HEK293T (cell line): ENCODE measurements around the gene WNT9B.

Source experiments
- CTCF ChIA-PET: fragments of 350-600 bp; formaldehyde crosslinking; extraction: SDS; loops from one replicate; lab custom pipeline; 2021; ENCODE audit warnings: antibody characterized with exemption, inconsistent platforms; lab: Yijun Ruan, JAX
- POLR2A ChIA-PET: fragments of 350-600 bp; formaldehyde crosslinking; extraction: SDS; loops from one replicate; lab custom pipeline; 2020; ENCODE audit warnings: antibody characterized with exemption, inconsistent platforms; lab: Yijun Ruan, JAX
- DNase-seq: peaks from one replicate; pipeline ENCODE4 v3.0.0; 2012; ENCODE audit warnings: mixed read lengths; ENCODE audit errors: extremely low spot score
- ARNT ChIP-seq: fragments of 450-650 bp; IDR thresholded peaks from 2 replicates; pipeline ENCODE4 v1.6.1; 2017; ENCODE audit warnings: mild to moderate bottlenecking
- BHLHE40 ChIP-seq: fragments of 450-650 bp; IDR thresholded peaks from 2 replicates; pipeline ENCODE4 v1.6.1; 2016; ENCODE audit warnings: mild to moderate bottlenecking, moderate library complexity, borderline replicate concordance
- CTBP1 ChIP-seq: fragments of 450-650 bp; IDR thresholded peaks from 2 replicates; pipeline ENCODE4 v1.6.1; 2016; ENCODE audit warnings: borderline replicate concordance
- ELF4 ChIP-seq: fragments of 450-650 bp; IDR thresholded peaks from 2 replicates; pipeline ENCODE4 v1.6.1; 2017; ENCODE audit warnings: antibody characterized with exemption
- FOXA1 ChIP-seq: fragments of 450-650 bp; IDR thresholded peaks from 2 replicates; pipeline ENCODE4 v1.6.1; 2016; ENCODE audit warnings: mild to moderate bottlenecking
- FOXK2 ChIP-seq: fragments of 450-650 bp; IDR thresholded peaks from 2 replicates; pipeline ENCODE4 v1.6.1; 2016; ENCODE audit warnings: mild to moderate bottlenecking
- FOXM1 ChIP-seq: fragments of 450-650 bp; IDR thresholded peaks from 2 replicates; pipeline ENCODE4 v1.6.1; 2017; ENCODE audit warnings: mild to moderate bottlenecking, borderline replicate concordance
- HDGF ChIP-seq: fragments of 450-650 bp; IDR thresholded peaks from 2 replicates; pipeline ENCODE4 v1.6.1; 2017; ENCODE audit warnings: antibody characterized with exemption, borderline replicate concordance
- L3MBTL2 ChIP-seq: fragments of 450-650 bp; conservative IDR thresholded peaks from 2 replicates; pipeline ENCODE4 v1.6.1; 2016; ENCODE audit warnings: mild to moderate bottlenecking
- LEF1 ChIP-seq: fragments of 450-650 bp; IDR thresholded peaks from 2 replicates; pipeline ENCODE4 v1.6.1; 2017; ENCODE audit warnings: mild to moderate bottlenecking, borderline replicate concordance
- NFRKB ChIP-seq: fragments of 450-650 bp; IDR thresholded peaks from 2 replicates; pipeline ENCODE4 v1.6.1; 2016; ENCODE audit warnings: mild to moderate bottlenecking, moderate library complexity
- PKNOX1 ChIP-seq: fragments of 450-650 bp; IDR thresholded peaks from 2 replicates; pipeline ENCODE4 v1.6.1; 2016
- SP1 ChIP-seq: fragments of 450-650 bp; IDR thresholded peaks from 2 replicates; pipeline ENCODE4 v1.6.1; 2017
- SUZ12 ChIP-seq: fragments of 450-650 bp; IDR thresholded peaks from 2 replicates; pipeline ENCODE4 v1.6.1; 2016; ENCODE audit warnings: mild to moderate bottlenecking
- TARDBP ChIP-seq: fragments of 450-650 bp; IDR thresholded peaks from 2 replicates; pipeline ENCODE4 v1.6.1; 2016
- ZNF384 ChIP-seq: fragments of 450-650 bp; IDR thresholded peaks from 2 replicates; pipeline ENCODE4 v1.6.1; 2016

WNT9B gene

GRCh38 chr17:46866325-46866724, 14.9 kb downstream of the WNT9B start:
- ChIA-PET POLR2A (no interaction called here), CTCF (no interaction called here)
- TF ChIP-seq L3MBTL2 (no peak), PKNOX1 (no peak), CTBP1 (no peak), FOXK2 (no peak), TARDBP (no peak), HDGF (no peak), SUZ12 (no peak), ELF4 (no peak), LEF1 (no peak), NFRKB (no peak), FOXM1 (no peak), ZNF384 (no peak), ARNT (no peak), BHLHE40 (no peak)
- DNase-seq, result no peak

GRCh38 chr17:46866747-46867146, 15.4 kb downstream of the WNT9B start:
- no peak for TF ChIP-seq L3MBTL2
- no peak for TF ChIP-seq NFRKB
- no peak for TF ChIP-seq FOXM1
- no peak for TF ChIP-seq ARNT
- no peak for TF ChIP-seq BHLHE40
- TF ChIP-seq TARDBP, result no peak
- no peak for TF ChIP-seq ZNF384
- no peak for TF ChIP-seq CTBP1
- TF ChIP-seq SUZ12, result no peak
- no peak for TF ChIP-seq ELF4
- TF ChIP-seq HDGF, result no peak
- no peak for TF ChIP-seq FOXA1
- TF ChIP-seq LEF1, result no peak
- TF ChIP-seq PKNOX1, result no peak
- TF ChIP-seq SP1, result no peak
- TF ChIP-seq FOXK2, result no peak
- ChIA-PET CTCF (no interaction called here), POLR2A (no interaction called here)
- DNase-seq, result no peak

- ChIA-PET POLR2A (no interaction called here), CTCF (interaction anchor here (0.6 kb wide), 1 partner anchor 19 kb away, joined by 4 read pairs; no protein-coding TSS in a partner anchor)
- DNase-seq, result no peak
- TF ChIP-seq NFRKB, result no peak
These were observed 17.4 kb downstream of the WNT9B start for GRCh38 chr17:46868689-46869187.

- CTCF ChIA-PET, result interaction anchor here (0.6 kb wide), 1 partner anchor 19 kb away, joined by 4 read pairs; no protein-coding TSS in a partner anchor
- DNase-seq, result no peak
- TF ChIP-seq FOXK2, result no peak
- no peak for TF ChIP-seq PKNOX1
- no peak for TF ChIP-seq FOXM1
- POLR2A ChIA-PET, result no interaction called here
These were observed 17.9 kb downstream of the WNT9B start for GRCh38 chr17:46869296-46869695.

GRCh38 chr17:46869975-46870803, 18.8 kb downstream of the WNT9B start:
- POLR2A ChIA-PET, result no interaction called here
- no peak for DNase-seq
- TF ChIP-seq CTBP1, result no peak
- no peak for TF ChIP-seq TARDBP
- TF ChIP-seq SUZ12, result no peak
- no peak for TF ChIP-seq ZNF384
- no peak for TF ChIP-seq PKNOX1
- no peak for TF ChIP-seq BHLHE40
- no peak for TF ChIP-seq LEF1
- TF ChIP-seq NFRKB, result no peak
- CTCF ChIA-PET, result interaction anchor here (1.3 kb wide), 1 partner anchor 8 kb away, joined by 3 read pairs; no protein-coding TSS in a partner anchor

- DNase-seq, result no peak
- ChIA-PET POLR2A (no interaction called here), CTCF (interaction anchor here (0.5 to 0.6 kb wide), 2 partner anchors 13 to 62 kb away, joined by 3 read pairs; no protein-coding TSS in a partner anchor)
- TF ChIP-seq CTBP1 (no peak), ZNF384 (no peak), FOXM1 (no peak), SUZ12 (no peak), ARNT (no peak), BHLHE40 (no peak), L3MBTL2 (no peak), ELF4 (no peak), PKNOX1 (no peak), FOXA1 (no peak), FOXK2 (no peak), HDGF (no peak), LEF1 (no peak), TARDBP (no peak), NFRKB (no peak)
These were observed 21.0 kb downstream of the WNT9B start for GRCh38 chr17:46872421-46872820.
